Vagina (tissue), 2 donors: ENCODE measurements around the gene AK9.

Source experiments
- POLR2A ChIP-seq, 2 donors: fragments of 450-650 bp; IDR thresholded peaks; one replicate each; pipeline ENCODE4 v1.6.1; 2017; ENCODE audit warnings: antibody characterized with exemption in 2 of 2, mild to moderate bottlenecking in 2 of 2, moderate library complexity in 2 of 2
- TF ChIP-seq, protein P1 (sequence below), 3 experiments: fragments of 450-650 bp in 2 of 3; fragments of 200-600 bp in 1 of 3; sonication (generic) in 1 of 3; IDR thresholded peaks; one replicate each; pipeline ENCODE4 v1.5.1; 2017 to 2019; ENCODE audit warnings: antibody characterized with exemption in 3 of 3, mild to moderate bottlenecking in 2 of 3, moderate library complexity in 2 of 3

GRCh38 chr6:109738667-109739066 is 47.7 kb upstream of the AK9 start:
- TF ChIP-seq, protein P1, sequence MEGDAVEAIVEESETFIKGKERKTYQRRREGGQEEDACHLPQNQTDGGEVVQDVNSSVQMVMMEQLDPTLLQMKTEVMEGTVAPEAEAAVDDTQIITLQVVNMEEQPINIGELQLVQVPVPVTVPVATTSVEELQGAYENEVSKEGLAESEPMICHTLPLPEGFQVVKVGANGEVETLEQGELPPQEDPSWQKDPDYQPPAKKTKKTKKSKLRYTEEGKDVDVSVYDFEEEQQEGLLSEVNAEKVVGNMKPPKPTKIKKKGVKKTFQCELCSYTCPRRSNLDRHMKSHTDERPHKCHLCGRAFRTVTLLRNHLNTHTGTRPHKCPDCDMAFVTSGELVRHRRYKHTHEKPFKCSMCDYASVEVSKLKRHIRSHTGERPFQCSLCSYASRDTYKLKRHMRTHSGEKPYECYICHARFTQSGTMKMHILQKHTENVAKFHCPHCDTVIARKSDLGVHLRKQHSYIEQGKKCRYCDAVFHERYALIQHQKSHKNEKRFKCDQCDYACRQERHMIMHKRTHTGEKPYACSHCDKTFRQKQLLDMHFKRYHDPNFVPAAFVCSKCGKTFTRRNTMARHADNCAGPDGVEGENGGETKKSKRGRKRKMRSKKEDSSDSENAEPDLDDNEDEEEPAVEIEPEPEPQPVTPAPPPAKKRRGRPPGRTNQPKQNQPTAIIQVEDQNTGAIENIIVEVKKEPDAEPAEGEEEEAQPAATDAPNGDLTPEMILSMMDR (IDR thresholded peaks at IDR 0.05): no peak
- TF ChIP-seq POLR2A (IDR thresholded peaks at IDR 0.05): no peak
